ENCODE data around the gene TTF2.
"Not testable (repeated sequence)": the region's sequence is repeated elsewhere in the genome, so short reads cannot be mapped to it uniquely, and the experiment has no call there.

The TTF2 gene

GRCh38 chr1:117094841-117095604, 34.9 kb downstream of the TTF2 start:
- no peak for DNase-seq

DNA sequence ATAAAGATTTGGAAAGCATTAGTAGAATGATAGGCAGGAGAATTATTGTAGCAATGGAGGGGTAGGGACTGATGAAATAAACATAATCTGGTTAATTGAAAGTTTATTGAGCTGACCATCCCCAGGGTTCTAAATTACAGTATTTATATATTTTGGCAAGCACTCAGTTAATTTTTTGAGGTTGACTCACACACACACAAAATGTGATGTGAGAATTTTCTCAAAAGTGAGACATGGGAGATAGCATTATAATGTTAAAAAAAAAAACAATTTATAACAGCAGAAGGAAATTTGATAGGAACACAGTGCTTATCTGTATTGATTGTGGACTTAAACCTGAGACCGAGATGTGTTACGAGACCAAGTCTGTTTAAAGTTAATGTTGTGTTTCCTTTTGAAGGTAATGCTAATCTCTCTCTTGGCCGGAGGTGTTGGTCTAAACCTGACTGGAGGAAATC, 36.9 kb downstream of the TTF2 start:
- no peak for DNase-seq

DNA sequence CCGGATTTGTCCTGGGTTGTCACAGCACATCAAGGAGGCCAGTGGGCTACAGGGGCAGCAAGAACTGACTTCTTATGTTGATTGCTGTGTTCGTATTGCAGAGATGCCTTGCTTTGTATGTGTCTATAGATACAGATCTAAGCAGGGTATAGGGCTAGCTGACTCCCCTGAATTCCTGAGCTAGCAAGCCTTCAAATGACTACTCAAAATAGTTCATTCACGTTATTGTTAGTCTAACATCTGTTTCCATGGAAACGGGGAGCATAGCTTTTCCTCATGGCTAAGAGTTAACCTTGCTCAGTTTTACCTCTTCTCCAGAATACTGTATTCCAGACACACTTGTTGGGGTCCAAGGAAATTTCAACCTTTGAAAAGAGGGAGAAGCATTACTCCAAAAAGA, 37.3 kb downstream of the TTF2 start:
- no peak for DNase-seq

DNA sequence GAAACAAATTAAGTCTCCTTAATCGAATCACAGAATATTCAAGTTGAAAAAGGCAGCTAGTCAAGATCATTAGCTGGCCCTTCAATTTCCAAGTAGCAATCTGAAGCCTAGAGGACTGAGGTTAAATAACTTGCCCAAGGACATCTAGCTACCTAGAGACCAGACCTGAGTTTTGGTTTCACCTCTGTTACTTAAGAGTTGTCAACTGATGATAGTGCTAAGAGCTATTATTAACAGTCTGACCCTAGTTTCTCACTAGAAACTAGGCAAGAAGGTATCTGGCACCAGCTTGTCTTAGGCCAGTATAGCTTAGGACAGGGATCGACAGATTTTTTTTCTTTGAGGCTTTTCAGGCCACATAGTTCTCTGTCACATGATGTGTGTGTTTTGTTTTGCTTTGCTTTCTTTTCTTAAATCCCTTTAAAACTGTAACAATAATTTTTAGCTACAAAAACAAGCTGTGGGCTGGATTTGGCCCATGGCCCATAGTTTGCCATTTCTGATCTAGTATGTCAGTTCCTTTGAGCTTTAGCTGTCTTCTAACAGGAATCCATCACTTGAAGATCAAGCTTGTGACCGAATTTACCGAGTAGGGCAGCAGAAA, 38.3 kb downstream of the TTF2 start:
- DNase-seq = no peak

DNA sequence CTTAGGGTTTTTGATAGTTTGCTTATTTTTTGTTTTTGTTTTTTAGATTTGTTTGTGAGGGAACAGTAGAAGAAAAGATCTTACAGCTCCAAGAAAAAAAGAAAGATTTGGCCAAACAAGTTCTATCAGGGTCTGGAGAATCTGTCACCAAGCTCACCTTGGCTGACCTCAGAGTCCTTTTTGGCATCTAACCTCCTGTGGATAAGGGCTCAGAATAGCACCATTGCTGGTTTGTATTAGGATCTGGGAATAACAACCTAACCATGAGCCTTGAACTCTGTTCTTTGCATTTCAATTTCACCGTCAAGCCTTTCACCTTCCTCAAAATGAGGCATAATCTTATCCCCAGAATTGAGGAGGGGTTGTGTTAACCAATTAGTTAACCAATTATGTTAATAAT, 41.2 kb downstream of the TTF2 start:
- no peak for DNase-seq

DNA sequence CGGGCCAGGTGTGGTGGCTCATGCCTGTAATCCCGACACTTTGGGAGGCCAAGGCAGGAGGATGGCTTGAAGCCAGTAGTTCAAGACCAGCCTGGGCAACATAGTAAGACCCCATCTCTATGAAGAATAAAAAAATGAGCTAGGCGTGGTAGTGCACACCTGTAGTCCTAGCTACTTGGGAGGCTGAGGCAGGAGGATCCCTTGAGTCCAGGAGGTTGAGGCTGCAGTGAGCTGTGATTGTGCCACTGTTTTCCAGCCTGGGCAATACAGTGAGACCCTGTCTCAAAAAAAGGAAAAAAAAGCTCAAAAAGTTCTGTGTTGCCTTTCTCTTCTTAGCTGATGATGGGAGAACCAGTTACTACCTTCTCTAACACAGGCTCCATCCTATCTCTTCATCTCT, 41.7 kb downstream of the TTF2 start:
- DNase-seq = not testable (repeated sequence)

GRCh38 chr1:117104986-117105385, 44.9 kb downstream of the TTF2 start:
- DNase-seq = no peak

DNA sequence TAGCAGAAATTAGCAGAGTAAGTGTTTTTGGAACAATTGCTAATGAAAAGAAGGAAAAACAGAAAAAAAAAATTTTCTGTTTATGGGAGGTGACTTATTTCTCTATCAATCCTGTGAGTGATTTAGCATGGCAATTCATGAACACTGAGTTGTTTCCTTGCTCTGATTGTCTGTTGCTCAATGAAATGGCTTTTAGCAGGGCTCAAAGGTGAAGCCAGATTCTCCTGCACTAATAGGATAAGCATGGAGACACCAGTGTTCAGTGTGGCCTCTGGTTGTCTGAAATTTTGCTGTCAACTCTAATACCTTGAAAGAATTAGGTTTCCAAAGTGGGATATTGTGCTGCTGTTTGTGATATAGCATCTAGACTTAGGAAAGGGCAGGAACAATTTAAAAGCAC, 45.6 kb downstream of the TTF2 start:
- no peak for DNase-seq

- DNase-seq = no peak
Measured at GRCh38 chr1:117106478-117106877, 46.4 kb downstream of the TTF2 start.

- DNase-seq = no peak
Measured at GRCh38 chr1:117107364-117107763, 47.2 kb downstream of the TTF2 start.

DNA sequence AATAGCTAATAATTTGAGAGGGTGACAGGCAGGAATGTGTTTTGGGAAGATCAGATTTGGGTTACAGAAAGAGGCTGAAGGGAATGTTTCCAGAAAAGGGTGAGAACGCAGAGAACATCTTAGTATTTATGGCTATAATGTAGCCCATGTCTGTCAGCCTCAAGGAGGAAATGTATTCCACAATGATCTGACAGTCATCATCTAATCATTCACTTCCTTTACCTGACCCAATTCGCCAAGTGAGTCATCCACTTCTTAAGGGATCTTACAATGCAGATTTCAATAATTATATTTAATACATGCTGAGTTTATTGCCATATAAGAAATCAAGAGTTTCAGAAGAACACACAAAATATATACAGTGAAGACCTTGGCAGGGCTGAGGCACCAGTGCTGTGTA, 50.6 kb downstream of the TTF2 start:
- no peak for DNase-seq

GRCh38 chr1:117112047-117112717, 52.1 kb downstream of the TTF2 start:
- DNase-seq = no peak

GRCh38 chr1:117113199-117113598, 53.1 kb downstream of the TTF2 start:
- DNase-seq = no peak

DNA sequence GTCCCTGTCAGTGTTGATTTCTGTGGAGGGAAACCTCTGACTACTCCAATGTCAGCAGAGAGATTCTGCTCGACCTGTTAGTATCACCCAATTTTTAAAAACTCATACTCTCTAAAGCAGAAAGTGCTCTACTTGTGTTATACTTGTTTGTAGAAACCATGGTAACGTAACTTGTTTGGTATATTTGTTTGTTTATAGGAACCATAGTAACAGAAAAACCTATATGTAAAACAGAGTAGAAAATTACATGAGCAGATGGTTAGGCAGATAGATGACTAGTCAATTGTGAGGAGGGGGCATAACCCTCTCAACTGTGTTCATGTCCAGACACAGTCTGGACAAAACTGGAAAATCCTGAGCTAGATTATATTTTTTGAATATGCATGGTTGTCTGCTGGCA, 54.8 kb downstream of the TTF2 start:
- no peak for DNase-seq

- DNase-seq = no peak
Measured at GRCh38 chr1:117116090-117116783, 56.1 kb downstream of the TTF2 start.

DNA sequence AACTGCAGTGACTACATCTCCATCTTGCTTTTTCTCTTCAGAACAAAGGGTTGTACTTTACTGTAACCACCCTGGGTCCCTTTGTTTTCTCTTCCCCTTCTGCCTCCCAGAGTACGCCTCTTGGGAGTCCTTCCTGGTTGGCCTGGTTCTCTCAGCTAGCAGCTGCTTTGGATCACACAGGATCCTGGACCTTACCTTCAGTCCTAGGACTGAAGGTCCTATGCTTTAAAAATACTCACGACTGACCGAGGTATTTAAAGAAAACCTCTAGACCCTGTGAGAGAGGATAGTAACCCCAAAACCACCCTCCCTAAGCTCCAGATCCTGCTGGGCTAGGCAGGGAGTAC, 56.6 kb downstream of the TTF2 start:
- DNase-seq = no peak

DNA sequence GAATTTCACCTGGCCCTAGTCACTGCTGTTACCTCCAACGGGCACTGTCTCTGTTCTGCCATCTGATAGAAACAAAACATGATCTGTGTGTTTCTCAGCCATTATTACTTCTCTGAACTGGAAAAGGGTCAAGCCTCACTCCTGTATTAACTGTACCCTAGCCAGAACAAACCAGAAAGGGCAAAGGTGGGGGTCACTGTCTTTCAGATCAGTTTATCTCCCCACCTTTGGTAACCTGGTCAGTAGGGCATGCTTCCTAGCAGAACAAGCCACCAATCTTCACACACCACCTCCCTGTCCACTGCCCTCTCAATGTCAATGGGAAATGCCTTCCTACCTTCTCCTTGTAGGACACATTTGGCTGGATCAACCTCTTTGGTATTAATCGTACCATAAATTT, 57.6 kb downstream of the TTF2 start:
- no peak for DNase-seq

DNA sequence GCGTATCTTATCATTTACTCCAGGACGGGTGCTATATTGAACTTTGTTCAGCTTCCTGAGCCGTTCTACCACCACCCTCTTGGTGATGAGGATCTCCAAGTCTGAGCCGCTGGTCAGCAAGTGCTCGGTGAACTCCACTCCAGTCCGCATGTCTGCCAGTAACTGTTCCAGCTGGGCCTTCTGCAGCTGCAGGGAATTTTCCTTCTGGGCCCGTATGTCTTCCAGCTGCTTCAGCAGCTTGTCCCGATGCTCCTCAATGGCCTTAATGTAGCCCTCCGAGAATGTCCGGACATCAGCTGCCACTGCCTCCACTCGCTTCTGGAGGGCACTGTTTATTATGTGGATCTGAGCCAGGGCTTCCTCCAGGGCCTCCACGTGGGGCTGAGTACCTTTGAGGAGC, 58.0 kb downstream of the TTF2 start:
- DNase-seq = no peak

DNA sequence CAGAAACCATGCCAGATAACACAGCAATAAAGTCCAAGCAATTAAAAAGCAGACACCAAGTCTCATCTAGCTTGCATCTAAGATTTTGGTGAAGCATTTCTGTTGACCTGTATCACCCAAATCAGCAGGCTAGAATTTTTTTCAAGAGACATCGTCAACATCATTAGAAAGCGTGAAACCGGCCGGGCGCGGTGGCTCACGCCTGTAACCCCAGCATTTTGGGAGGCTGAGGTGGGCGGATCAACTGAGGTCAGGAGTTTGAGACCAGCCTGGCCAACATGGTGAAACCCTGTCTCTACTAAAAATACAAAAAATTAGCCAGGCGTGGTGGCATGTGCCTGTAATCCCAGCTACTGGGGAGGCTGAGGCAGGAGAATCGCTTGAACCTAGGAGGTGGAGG, 59.0 kb downstream of the TTF2 start:
- DNase-seq = not testable (repeated sequence)

GRCh38 chr1:117120774-117121588, 60.9 kb downstream of the TTF2 start:
- DNase-seq = peak; percentile 57

- DNase-seq = peak; percentile 81
Measured at GRCh38 chr1:117121589-117122329, 61.6 kb downstream of the TTF2 start, which contains the start of gene TRIM45. TRIM45 (minus strand) TSS chr1:117121749; CDS start chr1:117121201, 548 bp downstream.

All from stimulated activated naive CD4-positive, alpha-beta T cell treated with Interleukin-2 at 50 U/mL for 16 hours (primary cell).